Measurements from ENCODE around the gene GAB4. TPM values are rescaled to one million over a fixed set of nuclear protein-coding genes. Genes with fewer than 3 reads are reported as not detected.

Gene GAB4
- polyA plus RNA-seq, 2 of the 4 experiments (the other 2 are of a cell fraction): not detected

GRCh38 chr22:17012267-17012666, 4.2 kb upstream of the GAB4 start:
- no peaks in the 10 kb centered on the region for H3K9me3 ChIP-seq
- no peak overlapping the region for H3K4me2 ChIP-seq
- ChIA-PET POLR2A (no interaction called here), CTCF (interaction anchor here (1.5 kb wide), 1 partner anchor 11 kb away, joined by 3 read pairs; no protein-coding TSS in a partner anchor)
- TF ChIP-seq REST (IDR thresholded peaks at IDR 0.05): no peak
- no peak for TF ChIP-seq HES2 (IDR thresholded peaks at IDR 0.05)
- TF ChIP-seq HOXB13 (CRISPR knock-in tag; IDR thresholded peaks at IDR 0.05; ENCODE audit: low read depth): no peak
- TF ChIP-seq FOXS1 (CRISPR knock-in tag; IDR thresholded peaks at IDR 0.05): no peak
- TF ChIP-seq KDM1A (IDR thresholded peaks at IDR 0.05; ENCODE audit: low read depth): no peak
- no peak for TF ChIP-seq SMC3 (IDR thresholded peaks at IDR 0.05)
- no peak for TF ChIP-seq EP300 (IDR thresholded peaks at IDR 0.05)
- no peak for TF ChIP-seq FOSL2 (IDR thresholded peaks at IDR 0.05)
- TF ChIP-seq FOSL2 (CRISPR knock-in tag; IDR thresholded peaks at IDR 0.05): no peak
- TF ChIP-seq JUN (IDR thresholded peaks at IDR 0.05): no peak
- TF ChIP-seq HDAC2 (IDR thresholded peaks at IDR 0.05): no peak
- TF ChIP-seq EHMT2 (IDR thresholded peaks at IDR 0.05; ENCODE audit: low read depth): no peak
- TF ChIP-seq ZSCAN20 (CRISPR knock-in tag; IDR thresholded peaks at IDR 0.05): no peak
- no peak for TF ChIP-seq TP53 (CRISPR knock-in tag; IDR thresholded peaks at IDR 0.05)
- TF ChIP-seq CEBPB (IDR thresholded peaks at IDR 0.05): no peak
- WGBS (ENCODE audit: missing lambda C conversion rate): 80% methylated on average over 2 of the region's 4 CpGs
- no peaks in the 10 kb centered on the region for H3K4me1 ChIP-seq
- no peak for FAIRE-seq
- ATAC-seq: no peak
- H3K27ac ChIP-seq: no peak overlapping the region
- DNase-seq (ENCODE audit: low read depth in 1 of 2, low spot score in 1 of 2): no peak
- no peak overlapping the region for H3K4me3 ChIP-seq

- CTCF ChIA-PET: no interaction called here
- no peak overlapping the region for H3K4me3 ChIP-seq
- no peak overlapping the region for H3K27ac ChIP-seq
- POLR2A ChIA-PET: no interaction called here
- no peaks in the 10 kb centered on the region for H3K9me3 ChIP-seq
- no peaks in the 10 kb centered on the region for H3K4me1 ChIP-seq
- H3K4me2 ChIP-seq: no peak overlapping the region
- 32% methylated on average over 6 of the region's 9 CpGs for WGBS (ENCODE audit: missing lambda C conversion rate)
- TF ChIP-seq RCOR1 (IDR thresholded peaks at IDR 0.05; ENCODE audit: low read depth, low read length): no peak
- no peak for TF ChIP-seq TP53 (CRISPR knock-in tag; IDR thresholded peaks at IDR 0.05)
- no peak for TF ChIP-seq BHLHE40 (IDR thresholded peaks at IDR 0.05; ENCODE audit: low read depth, low read length)
- no peak for TF ChIP-seq CTCF (IDR thresholded peaks at IDR 0.05)
- TF ChIP-seq JUNB (IDR thresholded peaks at IDR 0.05): no peak
- TF ChIP-seq SMC3 (IDR thresholded peaks at IDR 0.05): no peak
- FAIRE-seq (no peak), ATAC-seq (peak in 1 of 2 experiments; percentile 30; a peak in 2 of 6 replicates), DNase-seq (ENCODE audit: low read depth in 1 of 2, low spot score in 1 of 2) (no peak)
Observed at GRCh38 chr22:17009640-17010291, 1.7 kb upstream of the GAB4 start.

- 73% methylated on average over 16 of the region's 22 CpGs for WGBS (ENCODE audit: missing lambda C conversion rate)
- DNase-seq (ENCODE audit: low read depth in 1 of 2, low spot score in 1 of 2) (no peak), ATAC-seq (no peak), FAIRE-seq (no peak)
- no peaks in the 10 kb centered on the region for H3K4me1 ChIP-seq
- no peaks in the 10 kb centered on the region for H3K9me3 ChIP-seq
- no peak overlapping the region for H3K27ac ChIP-seq
- no peak overlapping the region for H3K4me3 ChIP-seq
- ChIA-PET CTCF (no interaction called here), POLR2A (no interaction called here)
- H3K4me2 ChIP-seq: no peak overlapping the region
- no peak for TF ChIP-seq USF2 (IDR thresholded peaks at IDR 0.05)
- no peak for TF ChIP-seq CBX2 (IDR thresholded peaks at IDR 0.05; ENCODE audit: borderline replicate concordance, low read depth)
- no peak for TF ChIP-seq NR3C1 (IDR thresholded peaks at IDR 0.05)
- no peak for TF ChIP-seq NFE2L2 (conservative IDR thresholded peaks at IDR 0.05; ENCODE audit: low read length)
Observed at GRCh38 chr22:17007257-17007656, 765 bp downstream of the GAB4 start.

All from A549 (cell line).